HTERT RPE-1 (cell line): ENCODE data around the gene MUC5AC.
"Not testable (repeated sequence)": the region's sequence is repeated elsewhere in the genome, so short reads cannot be mapped to it uniquely, and the experiment has no call there.

Source experiments
- in situ Hi-C: fragments of 300-500 bp; cut with MboI; formaldehyde crosslinking; loops from 4 replicates; pipeline ENCODE4 v1.14.3; 2020; ENCODE audit warnings: low sequenced_read_pairs

The MUC5AC gene, protein sequence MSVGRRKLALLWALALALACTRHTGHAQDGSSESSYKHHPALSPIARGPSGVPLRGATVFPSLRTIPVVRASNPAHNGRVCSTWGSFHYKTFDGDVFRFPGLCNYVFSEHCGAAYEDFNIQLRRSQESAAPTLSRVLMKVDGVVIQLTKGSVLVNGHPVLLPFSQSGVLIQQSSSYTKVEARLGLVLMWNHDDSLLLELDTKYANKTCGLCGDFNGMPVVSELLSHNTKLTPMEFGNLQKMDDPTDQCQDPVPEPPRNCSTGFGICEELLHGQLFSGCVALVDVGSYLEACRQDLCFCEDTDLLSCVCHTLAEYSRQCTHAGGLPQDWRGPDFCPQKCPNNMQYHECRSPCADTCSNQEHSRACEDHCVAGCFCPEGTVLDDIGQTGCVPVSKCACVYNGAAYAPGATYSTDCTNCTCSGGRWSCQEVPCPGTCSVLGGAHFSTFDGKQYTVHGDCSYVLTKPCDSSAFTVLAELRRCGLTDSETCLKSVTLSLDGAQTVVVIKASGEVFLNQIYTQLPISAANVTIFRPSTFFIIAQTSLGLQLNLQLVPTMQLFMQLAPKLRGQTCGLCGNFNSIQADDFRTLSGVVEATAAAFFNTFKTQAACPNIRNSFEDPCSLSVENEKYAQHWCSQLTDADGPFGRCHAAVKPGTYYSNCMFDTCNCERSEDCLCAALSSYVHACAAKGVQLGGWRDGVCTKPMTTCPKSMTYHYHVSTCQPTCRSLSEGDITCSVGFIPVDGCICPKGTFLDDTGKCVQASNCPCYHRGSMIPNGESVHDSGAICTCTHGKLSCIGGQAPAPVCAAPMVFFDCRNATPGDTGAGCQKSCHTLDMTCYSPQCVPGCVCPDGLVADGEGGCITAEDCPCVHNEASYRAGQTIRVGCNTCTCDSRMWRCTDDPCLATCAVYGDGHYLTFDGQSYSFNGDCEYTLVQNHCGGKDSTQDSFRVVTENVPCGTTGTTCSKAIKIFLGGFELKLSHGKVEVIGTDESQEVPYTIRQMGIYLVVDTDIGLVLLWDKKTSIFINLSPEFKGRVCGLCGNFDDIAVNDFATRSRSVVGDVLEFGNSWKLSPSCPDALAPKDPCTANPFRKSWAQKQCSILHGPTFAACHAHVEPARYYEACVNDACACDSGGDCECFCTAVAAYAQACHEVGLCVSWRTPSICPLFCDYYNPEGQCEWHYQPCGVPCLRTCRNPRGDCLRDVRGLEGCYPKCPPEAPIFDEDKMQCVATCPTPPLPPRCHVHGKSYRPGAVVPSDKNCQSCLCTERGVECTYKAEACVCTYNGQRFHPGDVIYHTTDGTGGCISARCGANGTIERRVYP (N-terminal part only)

DNA sequence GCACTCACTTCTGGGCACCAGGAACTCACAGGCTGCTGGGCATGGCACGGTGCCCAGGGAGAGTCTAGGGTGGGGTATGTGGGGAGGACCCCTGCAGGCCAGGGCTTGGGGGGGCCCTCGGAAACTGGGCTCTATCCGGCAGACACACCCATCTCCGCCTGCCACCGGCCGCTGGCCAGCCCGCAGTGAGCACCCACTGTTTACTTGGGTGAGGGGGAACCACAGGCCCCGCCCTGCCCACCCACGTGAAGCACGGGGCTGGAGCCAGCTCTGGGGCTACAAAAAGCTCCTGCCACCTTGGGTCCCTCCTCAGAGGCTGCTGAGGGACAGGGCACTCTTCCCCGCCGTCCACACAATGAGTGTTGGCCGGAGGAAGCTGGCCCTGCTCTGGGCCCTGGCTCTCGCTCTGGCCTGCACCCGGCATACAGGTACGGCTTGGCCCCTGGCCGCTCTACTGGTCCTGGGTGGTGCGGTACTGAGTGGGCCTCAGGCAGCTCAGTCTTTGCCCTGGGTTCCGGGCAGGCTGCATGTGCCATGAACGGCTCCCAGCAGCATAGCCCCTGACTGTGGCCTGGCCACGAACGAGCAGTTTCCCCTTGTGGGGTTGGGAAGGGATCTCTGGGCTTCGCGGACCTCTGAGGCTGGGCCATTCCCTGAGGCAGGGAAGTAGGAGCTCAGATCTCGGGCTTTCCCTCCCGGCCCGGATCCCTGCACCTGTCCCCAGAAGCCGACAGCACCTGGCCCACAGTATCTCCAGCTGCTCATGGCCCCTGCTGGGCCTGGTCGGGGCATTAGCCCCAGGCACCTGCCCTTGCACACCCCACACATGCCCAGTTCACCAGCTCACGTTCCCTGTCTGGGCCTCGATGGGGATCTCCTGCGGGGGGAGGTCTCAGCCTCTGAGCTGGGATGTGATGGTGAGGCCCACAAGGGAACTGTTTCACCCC is at the start of gene MUC5AC:
Gene MUC5AC (plus strand): TSS at position 309 of the 947 bp plus-strand sequence. CDS start 47 bp downstream, at position 356.
- in situ Hi-C loops = no loop called here

DNA sequence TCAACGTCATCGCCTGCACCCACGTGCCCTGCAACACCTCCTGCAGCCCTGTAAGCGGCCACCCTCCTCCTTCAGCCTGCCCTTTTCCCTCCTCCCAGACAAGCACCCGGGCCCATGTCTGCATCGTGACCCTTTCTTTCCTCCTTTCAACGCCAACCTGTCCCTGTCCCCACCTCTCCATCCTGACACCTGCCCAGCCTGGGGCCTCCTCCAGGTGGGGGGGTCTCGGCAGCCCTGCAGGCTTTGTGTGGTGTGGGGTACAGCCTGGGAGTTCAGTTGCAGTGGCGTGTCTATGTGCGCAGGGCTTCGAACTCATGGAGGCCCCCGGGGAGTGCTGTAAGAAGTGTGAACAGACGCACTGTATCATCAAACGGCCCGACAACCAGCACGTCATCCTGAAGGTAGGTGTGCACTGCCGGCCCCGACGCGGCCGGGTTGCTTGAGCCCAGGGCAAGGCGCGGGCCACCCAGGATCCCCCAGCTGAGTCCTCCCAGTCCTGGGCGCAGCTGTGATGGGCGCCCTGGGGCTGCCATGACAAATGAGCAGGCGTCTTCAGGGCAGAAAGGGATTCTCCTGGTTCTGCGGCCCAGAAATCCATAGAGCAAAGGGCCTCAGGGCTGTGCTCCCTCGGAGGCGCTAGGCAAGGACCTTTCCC is 49.4 kb upstream of the MUC5AC start:
- in situ Hi-C loops = no loop called here

DNA sequence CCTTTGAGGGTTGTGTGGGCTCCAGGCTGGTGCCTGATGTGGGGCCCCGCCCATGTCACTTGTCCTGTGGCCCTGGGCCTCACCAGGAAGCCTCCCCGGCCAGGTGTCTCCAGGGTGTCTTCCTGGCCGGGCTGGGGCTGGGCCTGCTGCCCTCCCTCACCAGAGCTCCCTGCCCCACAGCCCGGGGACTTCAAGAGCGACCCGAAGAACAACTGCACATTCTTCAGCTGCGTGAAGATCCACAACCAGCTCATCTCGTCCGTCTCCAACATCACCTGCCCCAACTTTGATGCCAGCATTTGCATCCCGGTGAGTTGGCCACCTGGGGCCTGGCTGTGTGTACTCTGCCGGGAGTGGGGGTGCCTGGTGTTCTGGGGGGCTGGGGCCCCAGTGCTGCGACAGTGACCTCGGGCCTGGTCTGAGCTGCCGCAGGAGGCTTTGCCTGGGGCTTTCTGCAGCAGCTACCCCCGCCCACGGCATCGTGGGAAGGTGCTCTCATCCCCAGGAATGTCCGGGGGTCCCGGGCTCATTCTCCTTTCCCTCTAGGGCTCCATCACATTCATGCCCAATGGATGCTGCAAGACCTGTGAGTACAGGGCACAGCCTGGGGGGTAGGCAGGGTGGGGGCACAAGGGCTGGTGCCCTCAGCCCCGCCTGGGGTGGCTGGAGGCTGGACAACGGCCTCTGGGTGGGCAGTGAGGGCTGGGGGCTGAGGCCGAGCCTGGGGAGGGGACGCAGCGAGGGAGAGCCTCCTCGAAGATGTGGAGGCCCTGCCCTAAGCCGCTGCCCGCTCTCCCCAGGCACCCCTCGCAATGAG is 48.4 kb upstream of the MUC5AC start:
- in situ Hi-C loops = no loop called here

DNA sequence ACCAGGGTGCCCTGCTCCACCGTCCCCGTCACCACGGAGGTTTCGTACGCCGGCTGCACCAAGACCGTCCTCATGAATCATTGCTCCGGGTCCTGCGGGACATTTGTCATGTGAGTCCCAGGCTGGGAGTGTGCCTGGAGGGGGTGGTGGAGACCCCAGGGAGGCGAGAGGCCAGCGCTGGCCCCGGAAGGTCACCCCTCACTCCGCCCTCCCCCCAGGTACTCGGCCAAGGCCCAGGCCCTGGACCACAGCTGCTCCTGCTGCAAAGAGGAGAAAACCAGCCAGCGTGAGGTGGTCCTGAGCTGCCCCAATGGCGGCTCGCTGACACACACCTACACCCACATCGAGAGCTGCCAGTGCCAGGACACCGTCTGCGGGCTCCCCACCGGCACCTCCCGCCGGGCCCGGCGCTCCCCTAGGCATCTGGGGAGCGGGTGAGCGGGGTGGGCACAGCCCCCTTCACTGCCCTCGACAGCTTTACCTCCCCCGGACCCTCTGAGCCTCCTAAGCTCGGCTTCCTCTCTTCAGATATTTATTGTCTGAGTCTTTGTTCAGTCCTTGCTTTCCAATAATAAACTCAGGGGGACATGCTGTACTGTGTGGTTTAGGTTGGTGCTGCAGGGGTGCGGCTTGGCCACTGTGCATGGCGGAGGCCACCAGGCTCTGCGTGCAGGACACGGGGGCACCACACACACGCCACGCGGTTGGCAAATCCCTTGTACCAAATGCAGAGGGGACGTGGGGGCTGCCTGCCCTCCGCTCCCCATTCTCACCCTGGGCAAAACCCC is 47.6 kb upstream of the MUC5AC start:
- in situ Hi-C loops = no loop called here

DNA sequence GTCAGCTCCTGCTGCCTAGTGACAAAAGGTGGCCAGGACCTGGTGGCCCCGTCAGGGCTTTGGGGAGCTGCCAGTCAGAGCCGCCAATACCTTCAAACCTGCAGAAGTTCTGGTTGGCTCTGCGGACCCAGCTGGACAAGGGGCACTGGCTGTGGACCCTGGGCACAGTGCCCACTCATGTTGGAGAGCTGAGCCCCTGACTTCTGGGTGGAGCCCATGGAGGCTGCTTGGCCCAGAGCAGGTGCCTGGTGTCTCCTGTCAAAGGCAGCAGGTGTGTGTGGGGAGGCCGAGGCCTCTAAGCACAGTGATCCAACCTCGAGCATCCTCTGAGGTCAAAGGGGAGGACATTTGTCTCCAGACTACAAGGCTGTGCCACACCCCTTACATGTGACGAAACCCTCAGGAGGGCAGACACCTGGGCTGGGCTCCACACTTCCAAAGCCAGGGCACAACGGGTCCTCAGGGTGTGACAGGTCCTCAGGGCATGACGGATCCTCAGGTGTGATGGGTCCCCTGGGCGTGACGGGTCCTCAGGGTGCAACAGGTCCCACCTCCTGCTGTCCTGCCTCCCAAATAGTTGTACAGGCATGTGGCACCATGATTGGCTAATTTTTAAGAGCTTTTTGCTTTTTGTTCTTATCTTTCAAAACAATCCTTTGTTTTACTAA is 46.1 kb upstream of the MUC5AC start:
- in situ Hi-C loops = no loop called here

DNA sequence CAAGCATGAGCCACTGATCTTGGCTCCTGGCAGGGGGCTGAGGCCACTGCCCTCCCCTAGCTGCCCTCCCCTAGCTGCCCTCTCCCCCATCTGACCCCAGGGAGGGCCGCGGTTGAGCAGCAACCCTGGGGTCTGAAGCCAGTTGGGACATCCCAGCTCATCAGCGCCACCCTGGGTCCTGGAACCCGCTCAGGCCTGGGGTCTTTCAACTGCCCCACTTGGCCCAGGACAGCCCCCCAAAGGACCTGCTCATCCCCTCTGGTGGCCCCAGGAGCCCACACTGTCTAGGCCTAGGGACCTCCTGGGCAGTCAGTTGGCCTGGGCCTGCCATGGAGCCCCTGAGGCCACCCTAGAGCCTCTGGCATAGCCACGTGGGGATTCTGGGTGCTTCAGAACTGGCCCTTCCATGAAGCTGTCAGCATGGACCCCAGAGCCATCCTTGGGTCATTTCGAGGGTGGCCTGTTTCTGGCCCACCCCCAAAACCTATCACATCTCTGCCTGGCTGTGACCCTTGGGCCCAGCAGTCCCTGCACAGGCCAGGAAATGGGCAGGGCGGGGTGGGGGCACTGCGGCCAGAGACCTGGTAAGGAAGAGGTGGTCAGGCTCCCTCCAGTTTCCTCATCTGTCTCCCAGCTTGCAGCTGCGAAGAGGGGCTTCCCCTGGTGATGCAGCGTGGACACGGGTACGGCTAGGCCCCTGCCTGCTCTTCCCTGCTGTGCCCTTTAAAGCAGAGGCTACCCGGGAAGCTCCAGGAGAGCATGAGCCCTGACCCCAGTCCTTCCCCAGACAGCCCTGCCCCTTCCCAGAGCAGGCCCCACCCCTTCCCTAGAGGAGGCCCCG is 45.2 kb upstream of the MUC5AC start:
- in situ Hi-C loops = no loop called here

DNA sequence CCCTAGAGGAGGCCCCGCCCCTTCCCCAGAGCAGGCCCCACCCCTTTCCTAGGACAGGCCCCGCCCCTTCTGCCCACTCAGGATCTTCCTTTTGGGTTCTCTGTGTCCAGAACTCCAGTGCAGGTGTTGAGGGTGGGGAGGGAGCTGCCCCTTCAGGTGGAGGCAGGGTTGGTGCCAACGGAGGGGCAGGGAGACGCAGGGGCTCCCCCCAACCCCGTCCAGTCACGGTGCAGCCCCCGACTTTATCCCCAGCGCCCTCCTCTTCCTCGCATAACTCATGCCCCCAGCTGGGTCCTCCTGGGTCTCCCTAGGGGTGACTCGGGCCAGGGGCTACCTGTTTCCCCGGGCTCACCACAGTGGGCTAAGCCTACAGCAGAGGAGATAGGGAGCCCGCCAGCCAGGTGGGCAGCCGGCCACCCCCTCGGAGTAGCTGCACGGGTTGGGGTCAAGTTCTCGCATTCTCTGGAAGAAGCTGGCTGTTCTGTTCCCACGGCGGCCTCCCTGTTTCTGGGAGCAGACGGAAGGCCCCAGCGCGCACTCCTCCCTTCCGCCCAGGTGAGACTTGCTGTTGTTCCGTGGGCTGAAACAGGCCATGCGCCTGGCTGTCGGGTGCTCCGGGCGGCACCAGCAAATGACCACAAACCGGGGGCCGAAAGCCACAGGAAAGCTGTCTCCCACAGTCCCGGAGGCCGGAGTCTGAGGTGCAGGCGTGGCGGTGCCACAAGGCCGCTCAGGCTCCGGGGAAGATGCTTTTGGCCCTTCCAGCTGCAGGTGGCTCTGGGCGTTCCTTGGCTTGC is 44.1 kb upstream of the MUC5AC start:
- in situ Hi-C loops = no loop called here

DNA sequence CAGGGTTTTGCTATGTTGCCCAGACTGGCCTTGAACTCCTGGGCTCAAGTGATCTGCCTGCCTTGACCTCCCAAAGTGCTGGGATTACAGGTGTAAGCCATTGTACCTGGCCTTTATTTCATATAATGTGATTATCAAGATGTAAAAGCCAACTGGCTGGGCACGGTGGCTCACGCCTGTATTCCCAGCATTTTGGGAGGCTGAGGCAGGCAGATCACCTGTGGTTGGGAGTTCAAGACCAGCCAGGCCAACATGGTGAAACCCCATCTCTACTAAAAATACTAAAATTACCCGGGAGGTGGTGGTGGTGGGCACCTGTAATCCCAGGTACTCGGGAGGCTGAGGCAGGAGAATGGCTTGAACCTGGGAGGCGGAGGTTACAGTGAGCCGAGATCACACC is 42.5 kb upstream of the MUC5AC start:
- in situ Hi-C loops = not testable (repeated sequence)

DNA sequence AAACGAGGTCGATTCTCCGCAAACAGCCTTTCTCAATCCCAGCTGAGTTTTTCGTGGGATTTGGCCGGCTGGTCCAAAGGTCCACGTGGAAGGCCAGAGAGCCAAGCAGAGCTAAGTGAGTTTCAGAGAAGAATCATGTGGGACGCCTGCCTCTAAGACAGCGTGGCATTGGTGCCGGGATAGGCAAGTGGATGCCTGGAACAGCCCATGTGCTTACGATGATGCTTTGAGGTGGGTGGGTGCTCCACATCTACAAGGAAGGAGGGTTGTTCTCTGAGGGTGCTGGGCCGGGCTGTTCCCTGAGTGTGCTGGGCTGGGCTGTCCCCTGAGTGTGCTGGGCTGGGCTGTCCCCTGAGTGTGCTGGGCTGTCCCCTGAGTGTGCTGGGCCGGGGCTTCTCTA is 41.6 kb upstream of the MUC5AC start:
- in situ Hi-C loops = no loop called here

DNA sequence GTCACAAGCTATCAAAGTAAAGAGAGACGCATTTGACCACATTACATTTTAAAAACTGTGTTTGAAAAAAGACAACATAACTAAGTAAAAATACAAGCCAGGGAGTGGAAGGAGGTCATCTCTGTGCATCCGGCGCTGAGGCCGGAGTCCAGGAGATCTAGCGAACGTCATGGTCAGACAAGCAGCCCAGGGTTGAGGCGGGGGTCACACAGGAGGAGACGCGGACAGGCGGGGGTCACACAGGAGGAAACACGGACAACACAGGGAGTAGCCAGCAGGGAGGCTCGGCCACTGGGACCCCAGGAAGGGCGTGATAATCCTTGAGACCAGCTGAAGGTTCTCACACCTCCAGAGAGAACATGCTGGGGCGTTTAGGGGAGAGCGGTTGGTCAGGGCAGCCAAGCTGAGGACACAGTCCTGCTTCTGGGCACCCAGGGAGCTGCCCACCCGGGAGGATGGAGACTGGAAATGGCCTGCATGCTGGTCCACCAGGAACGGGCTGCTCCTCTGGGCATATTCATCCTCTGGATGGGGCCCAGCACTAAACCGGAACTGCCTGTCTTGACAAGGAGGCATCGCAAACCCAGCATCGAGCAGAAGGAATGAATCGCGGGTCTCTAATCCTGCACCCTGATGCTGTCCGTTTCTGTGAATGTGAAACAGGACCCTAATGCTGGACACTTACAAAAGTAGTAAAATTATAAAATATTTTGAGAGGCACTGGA is 40.9 kb upstream of the MUC5AC start:
- in situ Hi-C loops = no loop called here

DNA sequence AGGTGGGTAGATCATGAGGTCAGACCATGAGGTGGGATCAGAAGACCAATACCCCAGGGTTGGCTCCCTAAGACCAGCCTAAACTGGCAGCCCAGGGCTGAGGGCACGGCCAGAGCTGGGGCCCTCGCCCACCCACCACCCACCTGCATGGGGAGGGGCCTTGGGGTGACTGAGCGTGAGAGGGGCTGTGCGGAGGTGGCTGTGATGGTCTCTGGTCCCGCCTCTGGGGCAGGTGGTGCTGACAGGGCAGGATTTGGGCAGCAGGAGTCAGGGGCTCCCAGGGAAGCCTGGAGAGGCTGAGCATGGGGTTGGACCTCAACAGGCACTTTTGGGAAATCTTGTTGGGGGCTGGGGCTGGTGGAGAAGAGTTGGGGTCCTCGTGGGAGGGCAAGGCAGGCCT is 39.8 kb upstream of the MUC5AC start:
- in situ Hi-C loops = no loop called here

DNA sequence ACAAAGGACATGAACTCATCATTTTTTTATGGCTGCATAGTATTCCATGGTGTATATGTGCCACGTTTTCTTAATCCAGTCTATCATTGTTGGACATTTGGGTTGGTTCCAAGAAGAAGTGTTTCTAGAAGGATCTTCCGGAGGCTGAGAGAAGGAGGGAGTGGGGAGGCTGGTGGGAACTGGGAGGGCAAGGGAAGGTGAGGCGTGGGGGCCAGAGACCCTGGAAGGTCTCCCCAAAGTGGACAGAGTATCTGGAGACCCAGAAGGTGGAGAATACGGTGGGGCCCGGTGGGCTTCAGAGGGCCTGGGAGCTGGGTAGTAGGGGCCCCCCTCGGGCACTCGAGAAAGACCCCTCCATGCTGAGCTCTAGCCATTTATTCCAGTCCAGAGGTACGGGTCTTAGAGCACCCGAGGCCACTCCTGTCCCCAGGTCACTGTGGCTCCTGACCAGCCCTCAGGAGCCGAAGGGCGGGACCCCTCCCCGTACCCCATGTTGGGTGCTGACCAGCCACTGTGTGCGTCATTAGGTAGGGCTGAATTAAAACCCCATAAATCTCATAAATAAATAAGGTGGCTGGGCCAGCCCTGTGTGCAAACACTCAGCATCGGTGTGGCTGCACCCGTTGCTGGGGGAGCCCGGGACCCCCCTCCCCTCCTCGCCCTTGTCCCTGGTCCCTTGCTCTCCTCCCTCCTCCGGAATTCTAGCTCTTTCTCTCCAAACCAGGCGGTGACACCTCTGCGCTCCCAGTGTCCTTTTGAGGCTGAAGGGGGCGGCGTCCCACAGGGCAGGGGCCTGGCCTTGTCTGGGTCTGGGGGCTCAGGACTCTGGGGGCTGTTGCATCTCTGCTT is 38.8 kb upstream of the MUC5AC start:
- in situ Hi-C loops = no loop called here

DNA sequence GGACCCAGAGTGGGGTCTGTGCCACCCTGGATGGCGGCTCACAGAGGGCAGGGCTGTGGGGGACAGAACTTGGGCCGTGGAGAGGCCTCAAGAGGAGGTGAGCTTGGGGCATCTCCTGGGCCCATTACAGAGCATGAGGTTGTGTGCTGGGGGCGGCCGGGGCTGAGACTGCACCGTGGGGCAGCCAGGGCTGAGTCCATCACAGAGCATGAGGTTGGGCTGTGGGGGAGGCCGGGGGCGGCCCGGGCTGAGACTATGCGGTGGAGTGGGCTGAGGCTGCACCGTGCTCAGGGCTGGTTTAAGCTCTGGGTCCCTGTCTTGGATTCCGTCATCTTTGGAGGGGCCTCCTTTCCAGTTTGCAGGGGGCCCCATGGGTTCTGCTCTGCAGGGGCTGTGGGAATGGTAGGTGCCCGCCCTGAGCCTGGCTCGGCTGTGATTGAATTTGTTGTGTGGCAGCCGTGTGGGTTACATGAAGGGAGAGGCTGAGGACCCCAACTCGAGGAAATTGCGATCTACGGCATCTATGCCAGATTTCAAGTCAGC is 38.1 kb upstream of the MUC5AC start:
- in situ Hi-C loops = no loop called here
